Hepatocyte (in vitro differentiated cells): ENCODE results near the gene NPAS3.

Experiments used
- EZH2 ChIP-seq: fragments of 200-600 bp; sonication (generic); IDR thresholded peaks from 2 replicates; pipeline ENCODE4 v1.6.1; 2016; ENCODE audit warnings: antibody characterized with exemption, mild to moderate bottlenecking, borderline replicate concordance
- TF ChIP-seq, protein P1 (sequence below): fragments of 200-600 bp; sonication (generic); IDR thresholded peaks from 2 replicates; pipeline ENCODE4 v1.5.1; 2016; ENCODE audit warnings: antibody characterized with exemption, mild to moderate bottlenecking; ENCODE audit not compliant: poor library complexity

DNA sequence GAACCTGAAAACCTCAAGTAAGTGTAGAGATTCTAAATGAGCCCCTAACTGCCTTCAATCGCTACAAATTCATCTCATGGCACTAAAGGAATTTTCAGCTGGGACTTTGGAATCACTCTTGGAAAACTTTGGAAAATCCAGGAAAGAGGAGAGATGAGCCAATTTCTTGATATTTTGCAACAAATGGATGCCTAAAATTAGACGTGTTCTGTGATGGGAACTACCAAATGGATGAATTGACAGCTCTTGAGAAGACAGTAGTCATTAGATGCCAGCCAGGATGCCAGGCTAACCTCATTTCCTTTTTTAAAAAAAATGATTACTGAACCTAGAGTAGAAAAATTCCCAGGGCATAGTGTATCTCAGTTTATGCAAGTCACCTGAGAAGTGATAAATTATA is 78.3 kb downstream of the NPAS3 start:
- no peak for TF ChIP-seq EZH2
- TF ChIP-seq, protein P1, sequence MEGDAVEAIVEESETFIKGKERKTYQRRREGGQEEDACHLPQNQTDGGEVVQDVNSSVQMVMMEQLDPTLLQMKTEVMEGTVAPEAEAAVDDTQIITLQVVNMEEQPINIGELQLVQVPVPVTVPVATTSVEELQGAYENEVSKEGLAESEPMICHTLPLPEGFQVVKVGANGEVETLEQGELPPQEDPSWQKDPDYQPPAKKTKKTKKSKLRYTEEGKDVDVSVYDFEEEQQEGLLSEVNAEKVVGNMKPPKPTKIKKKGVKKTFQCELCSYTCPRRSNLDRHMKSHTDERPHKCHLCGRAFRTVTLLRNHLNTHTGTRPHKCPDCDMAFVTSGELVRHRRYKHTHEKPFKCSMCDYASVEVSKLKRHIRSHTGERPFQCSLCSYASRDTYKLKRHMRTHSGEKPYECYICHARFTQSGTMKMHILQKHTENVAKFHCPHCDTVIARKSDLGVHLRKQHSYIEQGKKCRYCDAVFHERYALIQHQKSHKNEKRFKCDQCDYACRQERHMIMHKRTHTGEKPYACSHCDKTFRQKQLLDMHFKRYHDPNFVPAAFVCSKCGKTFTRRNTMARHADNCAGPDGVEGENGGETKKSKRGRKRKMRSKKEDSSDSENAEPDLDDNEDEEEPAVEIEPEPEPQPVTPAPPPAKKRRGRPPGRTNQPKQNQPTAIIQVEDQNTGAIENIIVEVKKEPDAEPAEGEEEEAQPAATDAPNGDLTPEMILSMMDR, result no peak
